ENCODE results near the gene ENTR1. TPM values are rescaled to one million over a fixed set of nuclear protein-coding genes. Genes with fewer than 3 reads are reported as not detected.
A peak's percentile ranks its signal among the peaks of the same experiment; 100 is the strongest.

Gene ENTR1
- total and polyA plus RNA-seq, 5 donors, result 13.6 to 22.9 (median 19.8) TPM

- H3K9me3 ChIP-seq (ENCODE audit: control insufficient read depth, low read length), result no peaks in the 10 kb centered on the region
- no peak for ATAC-seq
Observed at GRCh38 chr9:136447173-136447778, 36.9 kb upstream of the ENTR1 start.

GRCh38 chr9:136445799-136446198 is 35.4 kb upstream of the ENTR1 start:
- intact Hi-C loops (cut with DNase I), result no loop called here
- no peaks in the 10 kb centered on the region for H3K4me1 ChIP-seq (ENCODE audit: control insufficient read depth, insufficient read depth, low read length)
- ATAC-seq (no peak), DNase-seq (no peak)
- H3K4me3 ChIP-seq (ENCODE audit: low read length), result no peak overlapping the region
- no peaks in the 10 kb centered on the region for H3K27me3 ChIP-seq (ENCODE audit: control insufficient read depth, insufficient read depth)
- H3K9me3 ChIP-seq (ENCODE audit: control insufficient read depth, low read length), result no peaks in the 10 kb centered on the region
- 92% methylated on average over 7 of the region's 7 CpGs for WGBS
- H3K27ac ChIP-seq (ENCODE audit: low read length), result no peak overlapping the region

More at GRCh38 chr9:136447173-136447778, 36.9 kb upstream of the ENTR1 start:
- WGBS, result 94% methylated on average over 27 of the region's 27 CpGs
- intact Hi-C loops (cut with DNase I), result no loop called here
- no peak overlapping the region for H3K27ac ChIP-seq (ENCODE audit: low read length)
- no peak overlapping the region for H3K4me3 ChIP-seq (ENCODE audit: low read length)
- peak in 1 of 3 donors; percentile 26 for DNase-seq
- H3K27me3 ChIP-seq (ENCODE audit: control insufficient read depth, insufficient read depth), result no peaks in the 10 kb centered on the region
- H3K4me1 ChIP-seq (ENCODE audit: control insufficient read depth, insufficient read depth, low read length), result no peaks in the 10 kb centered on the region

DNA sequence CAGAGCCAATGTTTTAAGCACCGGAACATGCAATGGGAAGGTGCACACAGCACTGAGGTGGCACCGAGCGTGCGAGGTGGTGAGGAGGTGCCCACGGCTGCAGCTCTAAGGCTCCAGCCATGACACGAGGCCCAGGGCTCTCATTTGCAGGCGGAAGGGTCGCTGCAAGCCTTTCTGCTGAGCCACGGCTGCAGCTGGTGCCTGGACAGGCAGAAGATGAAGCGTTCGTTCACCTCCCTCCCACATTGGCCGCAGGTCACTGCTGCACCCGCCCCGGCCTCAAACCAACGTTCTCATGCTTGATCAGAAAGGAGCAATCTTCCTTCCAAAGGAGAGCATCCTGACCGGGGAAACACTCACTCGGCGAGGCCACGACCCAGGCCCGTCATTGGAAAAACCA is 33.7 kb upstream of the ENTR1 start:
- Histone ChIP-seq H3K4me3 (ENCODE audit: low read length) (no peak overlapping the region), H3K27me3 (ENCODE audit: control insufficient read depth, insufficient read depth) (no peaks in the 10 kb centered on the region), H3K4me1 (ENCODE audit: control insufficient read depth, insufficient read depth, low read length) (no peaks in the 10 kb centered on the region), H3K27ac (ENCODE audit: low read length) (no peak overlapping the region), H3K9me3 (ENCODE audit: control insufficient read depth, low read length) (no peaks in the 10 kb centered on the region)
- peak in 1 of 3 donors; percentile 41 for DNase-seq
- no peak for ATAC-seq
- 91% methylated on average over 20 of the region's 20 CpGs for WGBS
- intact Hi-C loops (cut with DNase I), result no loop called here

- WGBS, result 94% methylated on average over 7 of the region's 7 CpGs
- intact Hi-C loops (cut with DNase I), result no loop called here
- Histone ChIP-seq H3K4me1 (ENCODE audit: control insufficient read depth, insufficient read depth, low read length) (no peaks in the 10 kb centered on the region), H3K9me3 (ENCODE audit: control insufficient read depth, low read length) (no peaks in the 10 kb centered on the region), H3K27me3 (ENCODE audit: control insufficient read depth, insufficient read depth) (no peaks in the 10 kb centered on the region), H3K27ac (ENCODE audit: low read length) (no peak overlapping the region), H3K4me3 (ENCODE audit: low read length) (no peak overlapping the region)
- ATAC-seq, result no peak
- peak in 1 of 3 donors; percentile 31 for DNase-seq
Observed at GRCh38 chr9:136443687-136444086, 33.3 kb upstream of the ENTR1 start.

GRCh38 chr9:136443087-136443486 is 32.7 kb upstream of the ENTR1 start:
- Histone ChIP-seq H3K27me3 (ENCODE audit: control insufficient read depth, insufficient read depth) (no peaks in the 10 kb centered on the region), H3K9me3 (ENCODE audit: control insufficient read depth, low read length) (no peaks in the 10 kb centered on the region), H3K4me1 (ENCODE audit: control insufficient read depth, insufficient read depth, low read length) (no peaks in the 10 kb centered on the region), H3K4me3 (ENCODE audit: low read length) (no peak overlapping the region), H3K27ac (ENCODE audit: low read length) (no peak overlapping the region)
- WGBS, result 96% methylated on average over 15 of the region's 15 CpGs
- intact Hi-C loops (cut with DNase I), result no loop called here
- DNase-seq (peak in 1 of 3 donors; percentile 37), ATAC-seq (no peak)

- ATAC-seq (no peak), DNase-seq (peak in 1 of 3 donors; percentile 47)
- Histone ChIP-seq H3K4me3 (ENCODE audit: low read length) (no peak overlapping the region), H3K27me3 (ENCODE audit: control insufficient read depth, insufficient read depth) (no peaks in the 10 kb centered on the region), H3K4me1 (ENCODE audit: control insufficient read depth, insufficient read depth, low read length) (peaks cover 5% of the 10 kb centered on the region), H3K9me3 (ENCODE audit: control insufficient read depth, low read length) (no peaks in the 10 kb centered on the region), H3K27ac (ENCODE audit: low read length) (no peak overlapping the region)
- intact Hi-C loops (cut with DNase I), result no loop called here
- WGBS, result 79% methylated on average over 5 of the region's 5 CpGs
Observed at GRCh38 chr9:136442265-136442664, 31.9 kb upstream of the ENTR1 start.

DNA sequence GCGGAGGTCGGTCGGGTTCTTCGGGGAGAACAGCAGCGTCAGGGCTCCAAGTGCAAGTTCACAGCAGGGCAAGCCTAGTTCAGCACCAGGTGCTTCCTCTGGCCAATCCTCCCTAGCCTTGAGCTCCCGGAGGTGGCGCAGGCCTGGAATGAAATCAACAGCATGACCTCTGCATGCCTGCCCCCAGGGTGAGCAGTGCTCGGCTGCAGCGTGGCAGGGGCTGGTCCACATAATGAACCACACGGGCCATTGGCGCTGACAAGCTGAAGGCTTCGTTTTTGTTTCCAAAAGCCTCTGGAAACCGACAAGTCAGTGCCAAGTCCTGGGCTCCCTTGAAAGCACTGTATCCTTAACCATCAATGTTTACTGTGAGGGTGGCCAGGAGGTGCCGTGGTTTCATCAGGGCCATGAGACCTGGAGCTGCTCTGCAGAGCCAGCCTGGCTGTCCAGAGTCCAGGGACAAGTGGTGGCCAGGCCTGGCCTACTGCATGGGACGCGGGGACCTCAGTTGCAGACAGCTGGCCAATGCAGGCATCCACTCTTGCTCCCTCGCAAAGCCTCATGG is 31.3 kb upstream of the ENTR1 start:
- no peak overlapping the region for H3K4me3 ChIP-seq (ENCODE audit: low read length)
- 79% methylated on average over 17 of the region's 17 CpGs for WGBS
- intact Hi-C loops (cut with DNase I), result no loop called here
- peaks cover 6% of the 10 kb centered on the region for H3K4me1 ChIP-seq (ENCODE audit: control insufficient read depth, insufficient read depth, low read length)
- H3K9me3 ChIP-seq (ENCODE audit: control insufficient read depth, low read length), result no peaks in the 10 kb centered on the region
- H3K27me3 ChIP-seq (ENCODE audit: control insufficient read depth, insufficient read depth), result no peaks in the 10 kb centered on the region
- no peak for ATAC-seq
- H3K27ac ChIP-seq (ENCODE audit: low read length), result no peak overlapping the region
- peak in 2 of 3 donors; percentile 28 to 52 for DNase-seq

DNA sequence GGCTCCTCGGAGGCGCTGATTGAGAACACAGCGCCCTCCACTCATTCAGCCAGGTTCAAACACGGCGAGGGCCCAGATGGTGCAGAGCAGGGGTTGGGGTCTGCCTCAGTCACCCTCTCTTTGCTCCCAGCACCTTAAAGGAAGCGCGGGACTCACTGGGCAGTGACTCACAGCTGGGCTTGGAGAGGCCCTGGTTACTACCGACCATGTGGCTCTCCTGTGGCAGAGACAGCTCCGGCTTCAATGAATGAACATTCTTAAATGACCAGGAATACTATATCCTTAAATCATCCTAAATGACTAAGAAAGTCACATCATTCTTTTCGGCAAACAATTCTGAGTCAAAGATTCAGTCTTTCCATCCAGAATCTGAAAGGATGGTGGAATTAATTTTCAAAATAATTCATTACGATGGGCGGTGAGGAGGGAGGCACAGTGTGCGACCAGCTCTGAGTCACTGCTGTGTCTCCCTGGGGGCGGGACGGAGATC is 30.8 kb upstream of the ENTR1 start:
- ATAC-seq (no peak), DNase-seq (no peak)
- WGBS, result 89% methylated on average over 15 of the region's 15 CpGs
- intact Hi-C loops (cut with DNase I), result no loop called here
- Histone ChIP-seq H3K27me3 (ENCODE audit: control insufficient read depth, insufficient read depth) (no peaks in the 10 kb centered on the region), H3K9me3 (ENCODE audit: control insufficient read depth, low read length) (no peaks in the 10 kb centered on the region), H3K27ac (ENCODE audit: low read length) (no peak overlapping the region), H3K4me3 (ENCODE audit: low read length) (no peak overlapping the region), H3K4me1 (ENCODE audit: control insufficient read depth, insufficient read depth, low read length) (peaks cover 6% of the 10 kb centered on the region)

- peak; percentile 75 to 93 (median 91) for DNase-seq
- ATAC-seq, result peak; percentile 82 to 86
- H3K27ac ChIP-seq (ENCODE audit: low read length), result peak within 1 kb of the TSS; percentile 65
- H3K4me1 ChIP-seq (ENCODE audit: control insufficient read depth, insufficient read depth, low read length), result peaks cover 6% of the 10 kb centered on the region
- intact Hi-C loops (cut with DNase I), result no loop called here
- no peaks in the 10 kb centered on the region for H3K9me3 ChIP-seq (ENCODE audit: control insufficient read depth, low read length)
- peak within 1 kb of the TSS; percentile 81 for H3K4me3 ChIP-seq (ENCODE audit: low read length)
- WGBS, result 5% methylated on average over 90 of the region's 90 CpGs
- no peaks in the 10 kb centered on the region for H3K27me3 ChIP-seq (ENCODE audit: control insufficient read depth, insufficient read depth)
Observed at GRCh38 chr9:136439481-136440408, 29.3 kb upstream of the ENTR1 start, which contains the start of gene INPP5E. TSS of gene INPP5E (minus strand) at chr9:136439845. CDS start at chr9:136439419, 426 bp downstream.

DNA sequence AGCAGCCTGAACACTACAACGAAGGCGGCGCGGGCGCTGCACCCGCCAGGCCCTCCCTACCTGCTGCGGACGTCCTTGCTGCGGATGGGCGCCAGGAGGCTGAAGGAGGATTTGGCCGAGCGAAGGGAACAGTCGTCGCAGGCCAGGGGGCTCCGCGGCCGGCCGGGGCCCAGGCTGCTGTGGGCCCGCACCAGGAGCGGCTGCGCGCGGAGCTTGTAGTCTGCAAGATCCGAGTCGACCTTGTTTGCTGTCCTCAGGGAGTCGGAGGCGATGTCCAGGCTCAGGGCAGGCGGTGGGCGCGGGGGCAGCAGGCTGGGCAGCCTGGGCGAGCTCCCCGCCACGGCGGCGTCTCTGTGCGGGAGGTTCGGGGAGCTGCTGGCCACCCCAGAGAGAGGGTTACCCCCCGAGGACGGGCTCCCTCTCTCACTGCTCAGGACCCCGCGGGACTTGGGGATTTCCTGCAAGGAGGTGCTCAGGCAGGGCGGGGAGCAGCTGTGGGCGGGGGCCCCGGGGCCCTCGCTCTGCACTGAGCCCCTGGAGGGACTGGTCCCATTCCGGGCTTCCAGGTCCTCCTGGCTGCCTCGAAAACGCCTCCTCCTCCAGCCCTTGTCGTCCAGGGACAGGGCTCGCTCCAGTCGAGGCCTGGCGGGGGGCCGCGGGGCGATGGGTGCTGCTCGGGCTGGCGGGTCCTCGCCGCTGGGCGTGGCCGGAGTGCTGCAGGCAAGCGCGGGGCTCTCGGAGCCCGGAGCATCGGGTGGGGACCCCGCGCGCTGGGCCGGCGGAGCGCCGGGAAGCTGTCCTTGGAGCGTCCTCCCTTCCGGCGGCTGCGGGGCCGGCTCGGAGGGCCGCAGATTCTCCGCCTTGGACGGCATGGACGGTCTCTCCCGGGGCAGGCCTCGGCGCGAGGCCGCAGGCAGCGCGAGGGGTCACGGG is 28.4 kb upstream of the ENTR1 start:
- WGBS, result under 1% methylated on average over 91 of the region's 91 CpGs
- Histone ChIP-seq H3K27ac (ENCODE audit: low read length) (peak overlapping the region; percentile 31), H3K9me3 (ENCODE audit: control insufficient read depth, low read length) (no peaks in the 10 kb centered on the region), H3K4me1 (ENCODE audit: control insufficient read depth, insufficient read depth, low read length) (peaks cover 6% of the 10 kb centered on the region), H3K27me3 (ENCODE audit: control insufficient read depth, insufficient read depth) (no peaks in the 10 kb centered on the region), H3K4me3 (ENCODE audit: low read length) (peak overlapping the region; percentile 81)
- intact Hi-C loops (cut with DNase I), result no loop called here
- DNase-seq (peak; percentile 43 to 77 (median 74)), ATAC-seq (peak; percentile 8 to 23)

Data from right cardiac atrium (tissue), 5 donors.